ENCODE measurements around the gene LIPH.

DNA sequence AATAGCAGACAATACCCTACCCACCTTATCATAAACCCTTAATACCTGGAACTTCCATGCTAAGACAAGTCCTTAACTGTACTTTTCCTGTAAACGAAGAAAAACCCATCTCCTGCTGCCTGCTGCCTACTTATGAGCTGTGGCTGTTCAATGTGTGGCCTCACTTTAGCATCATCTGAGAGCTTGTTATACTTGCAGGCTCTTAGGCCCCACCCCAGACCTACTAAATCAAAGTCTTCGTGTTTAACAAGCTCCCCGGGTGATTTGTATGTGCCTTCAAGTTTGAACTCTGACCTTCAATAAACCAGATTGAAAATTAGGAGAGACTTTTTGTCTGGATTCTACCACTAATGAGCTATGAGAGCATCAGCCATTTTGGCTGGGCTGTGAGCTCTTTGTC lies 82.8 kb downstream of the LIPH start:
- TF ChIP-seq, protein P1, sequence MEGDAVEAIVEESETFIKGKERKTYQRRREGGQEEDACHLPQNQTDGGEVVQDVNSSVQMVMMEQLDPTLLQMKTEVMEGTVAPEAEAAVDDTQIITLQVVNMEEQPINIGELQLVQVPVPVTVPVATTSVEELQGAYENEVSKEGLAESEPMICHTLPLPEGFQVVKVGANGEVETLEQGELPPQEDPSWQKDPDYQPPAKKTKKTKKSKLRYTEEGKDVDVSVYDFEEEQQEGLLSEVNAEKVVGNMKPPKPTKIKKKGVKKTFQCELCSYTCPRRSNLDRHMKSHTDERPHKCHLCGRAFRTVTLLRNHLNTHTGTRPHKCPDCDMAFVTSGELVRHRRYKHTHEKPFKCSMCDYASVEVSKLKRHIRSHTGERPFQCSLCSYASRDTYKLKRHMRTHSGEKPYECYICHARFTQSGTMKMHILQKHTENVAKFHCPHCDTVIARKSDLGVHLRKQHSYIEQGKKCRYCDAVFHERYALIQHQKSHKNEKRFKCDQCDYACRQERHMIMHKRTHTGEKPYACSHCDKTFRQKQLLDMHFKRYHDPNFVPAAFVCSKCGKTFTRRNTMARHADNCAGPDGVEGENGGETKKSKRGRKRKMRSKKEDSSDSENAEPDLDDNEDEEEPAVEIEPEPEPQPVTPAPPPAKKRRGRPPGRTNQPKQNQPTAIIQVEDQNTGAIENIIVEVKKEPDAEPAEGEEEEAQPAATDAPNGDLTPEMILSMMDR (IDR thresholded peaks at IDR 0.05), result no peak
- TF ChIP-seq ZFX (IDR thresholded peaks at IDR 0.05; ENCODE audit: borderline replicate concordance), result no peak
